Fibroblast of lung (primary cell): ENCODE data around the gene TGM6.

Experiments
- EZH2 ChIP-seq: IDR thresholded peaks from 2 replicates; pipeline ENCODE4 v1.5.1; 2012; ENCODE audit warnings: low read length, control low read depth, mild to moderate bottlenecking; ENCODE audit errors: missing control alignments
- TF ChIP-seq, protein P1 (sequence below), 2 donors: IDR thresholded peaks in 1 of 2; conservative IDR thresholded peaks in 1 of 2; 1 replicate in 1 of 2; 2 replicates in 1 of 2; pipeline ENCODE4 v1.5.1; 2011 to 2012; ENCODE audit warnings: low read length in 2 of 2, control low read depth in 1 of 2, inconsistent platforms in 1 of 2, low read depth in 1 of 2, mild to moderate bottlenecking in 1 of 2

DNA sequence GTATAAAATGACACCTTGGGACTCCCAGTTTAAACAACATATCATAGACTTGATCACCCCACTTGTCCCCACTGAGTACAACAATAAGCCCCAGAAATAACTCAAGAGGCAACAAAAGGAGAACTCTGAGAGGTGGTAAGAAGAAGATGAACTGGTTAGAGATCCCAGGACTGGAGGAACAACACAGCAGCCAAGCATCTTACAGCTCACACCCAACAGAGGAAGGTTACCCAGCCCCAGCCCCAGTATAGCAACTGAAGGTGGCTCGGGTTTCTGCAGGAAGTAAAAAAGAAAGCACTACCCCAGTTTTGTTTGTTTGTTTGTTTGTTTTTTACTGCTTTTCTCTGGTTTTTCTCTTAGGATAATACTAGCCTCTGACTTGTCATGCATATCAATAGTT lies 17.1 kb upstream of the TGM6 start:
- no peak for TF ChIP-seq EZH2
- TF ChIP-seq, protein P1, sequence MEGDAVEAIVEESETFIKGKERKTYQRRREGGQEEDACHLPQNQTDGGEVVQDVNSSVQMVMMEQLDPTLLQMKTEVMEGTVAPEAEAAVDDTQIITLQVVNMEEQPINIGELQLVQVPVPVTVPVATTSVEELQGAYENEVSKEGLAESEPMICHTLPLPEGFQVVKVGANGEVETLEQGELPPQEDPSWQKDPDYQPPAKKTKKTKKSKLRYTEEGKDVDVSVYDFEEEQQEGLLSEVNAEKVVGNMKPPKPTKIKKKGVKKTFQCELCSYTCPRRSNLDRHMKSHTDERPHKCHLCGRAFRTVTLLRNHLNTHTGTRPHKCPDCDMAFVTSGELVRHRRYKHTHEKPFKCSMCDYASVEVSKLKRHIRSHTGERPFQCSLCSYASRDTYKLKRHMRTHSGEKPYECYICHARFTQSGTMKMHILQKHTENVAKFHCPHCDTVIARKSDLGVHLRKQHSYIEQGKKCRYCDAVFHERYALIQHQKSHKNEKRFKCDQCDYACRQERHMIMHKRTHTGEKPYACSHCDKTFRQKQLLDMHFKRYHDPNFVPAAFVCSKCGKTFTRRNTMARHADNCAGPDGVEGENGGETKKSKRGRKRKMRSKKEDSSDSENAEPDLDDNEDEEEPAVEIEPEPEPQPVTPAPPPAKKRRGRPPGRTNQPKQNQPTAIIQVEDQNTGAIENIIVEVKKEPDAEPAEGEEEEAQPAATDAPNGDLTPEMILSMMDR (conservative IDR thresholded peaks at IDR 0.05 in 1 of 2, IDR thresholded peaks at IDR 0.05 in 1 of 2; ENCODE audit: low read depth in 1 of 2, low read length in 2 of 2) = no peak
